ENCODE results near the gene NLRP9. TPM values are rescaled to one million over a fixed set of nuclear protein-coding genes. Genes with fewer than 3 reads are reported as not detected.

Gene NLRP9
- polyA plus RNA-seq, 12 donors = not detected

GRCh38 chr19:55704494-55705245 lies 33.5 kb downstream of the NLRP9 start:
- DNase-seq = no peak

DNA sequence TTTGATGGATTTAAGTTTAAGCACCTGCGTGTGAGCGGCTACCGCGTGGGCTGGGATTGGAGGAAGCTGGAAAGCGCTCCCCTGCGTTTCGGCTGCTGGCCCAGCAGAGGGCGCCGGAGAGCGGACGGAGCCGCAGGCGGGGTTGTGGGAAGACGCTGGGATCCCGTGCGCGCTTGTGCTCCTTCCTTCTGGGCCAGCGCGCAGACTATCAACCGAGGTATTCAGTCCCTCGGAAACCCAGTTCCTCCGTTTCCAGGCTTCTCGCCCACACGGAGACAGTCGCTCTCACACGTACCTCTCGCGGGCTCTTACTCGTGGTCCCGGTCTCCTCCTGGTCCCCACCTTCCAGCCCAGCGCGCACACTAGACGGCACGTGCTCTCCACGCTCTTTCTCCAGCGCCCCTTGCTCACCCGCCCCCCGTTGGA lies 34.4 kb downstream of the NLRP9 start:
- peak; percentile 35 for DNase-seq

DNA sequence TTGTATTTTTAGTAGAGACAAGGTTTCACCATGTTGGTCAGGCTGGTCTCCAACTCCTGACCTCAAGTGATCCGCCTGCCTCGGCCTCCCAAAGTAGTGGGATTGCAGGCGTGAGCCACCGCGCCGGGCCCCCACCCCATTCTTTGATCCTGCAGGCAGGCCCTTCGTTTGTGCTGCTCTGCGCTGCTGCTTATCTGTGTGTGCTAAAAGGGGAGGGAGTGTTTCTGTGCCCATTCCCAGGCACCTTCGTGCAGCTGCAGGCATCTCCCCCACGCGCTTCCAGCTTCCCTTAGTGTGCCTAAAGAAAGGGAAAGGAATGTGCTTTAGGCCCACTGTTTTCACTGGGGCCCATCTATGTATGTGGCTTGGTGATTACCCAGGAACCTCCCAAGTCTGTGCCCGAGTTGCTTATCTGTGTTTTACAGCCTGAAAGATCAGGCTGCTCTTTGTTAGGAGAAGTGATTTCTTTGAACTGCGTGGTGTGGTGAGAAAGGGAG lies 36.0 kb downstream of the NLRP9 start:
- DNase-seq = no peak

GRCh38 chr19:55700813-55701212 lies 37.4 kb downstream of the NLRP9 start:
- no peak for DNase-seq

- DNase-seq = no peak
These were observed 39.0 kb downstream of the NLRP9 start for GRCh38 chr19:55699221-55699620.

DNA sequence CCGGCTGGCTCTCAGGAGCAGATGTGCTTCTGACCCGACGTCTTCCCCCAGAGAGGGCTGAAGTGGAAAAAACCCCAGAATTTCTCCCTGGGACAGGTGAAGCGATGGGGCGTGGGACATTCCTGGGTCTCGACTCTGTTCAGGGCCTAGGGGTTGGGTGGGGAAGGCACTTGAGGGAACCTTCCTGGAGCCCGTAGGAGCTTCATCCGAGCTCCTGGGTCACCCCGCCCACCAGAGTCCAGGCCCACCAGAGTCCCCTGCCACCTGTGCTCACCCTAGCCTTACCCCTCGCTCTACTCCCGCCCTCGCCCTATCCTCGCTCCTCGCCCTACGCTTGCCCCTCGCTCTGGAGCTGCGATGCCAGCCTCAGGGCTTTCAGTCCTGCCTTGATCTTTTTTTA lies 39.9 kb downstream of the NLRP9 start:
- DNase-seq = no peak

DNA sequence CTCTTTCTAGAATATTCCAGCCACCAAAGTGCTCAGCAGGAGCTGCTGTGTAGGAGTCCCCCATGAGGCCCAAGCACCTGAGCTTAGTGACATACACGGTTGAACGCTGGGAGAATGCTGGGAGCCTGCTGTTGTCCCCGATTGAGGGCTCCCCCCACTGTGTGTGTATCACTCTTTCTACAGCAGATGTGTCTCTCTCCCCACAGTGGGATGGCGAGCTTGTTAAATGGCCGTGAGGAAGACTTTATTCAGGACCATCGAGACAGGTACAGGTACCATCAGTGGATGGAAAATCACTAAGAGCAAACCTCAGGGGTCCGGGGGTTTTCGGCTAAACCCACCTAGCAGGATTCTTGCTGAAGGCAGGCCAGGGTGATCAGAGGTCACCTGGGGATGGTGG lies 40.5 kb downstream of the NLRP9 start:
- DNase-seq = no peak

DNA sequence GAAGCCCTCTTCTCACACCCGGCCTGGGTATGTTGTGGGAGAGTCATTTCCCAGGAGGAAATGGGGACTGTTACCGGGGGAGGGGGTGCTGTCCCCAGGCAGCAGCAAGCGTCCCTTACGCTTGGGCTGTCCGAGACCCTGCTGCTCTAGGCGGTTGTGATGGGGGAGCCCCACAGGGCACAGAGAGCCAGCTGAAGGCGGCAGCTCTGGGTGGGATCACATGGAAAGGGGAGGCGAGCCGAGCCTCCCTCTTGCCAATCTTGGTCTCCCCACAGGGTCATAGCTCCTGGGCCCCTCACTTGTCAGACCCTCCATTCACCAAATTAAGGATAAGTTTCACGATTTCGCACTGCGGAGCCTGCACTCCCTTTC lies 41.1 kb downstream of the NLRP9 start:
- DNase-seq = no peak

DNA sequence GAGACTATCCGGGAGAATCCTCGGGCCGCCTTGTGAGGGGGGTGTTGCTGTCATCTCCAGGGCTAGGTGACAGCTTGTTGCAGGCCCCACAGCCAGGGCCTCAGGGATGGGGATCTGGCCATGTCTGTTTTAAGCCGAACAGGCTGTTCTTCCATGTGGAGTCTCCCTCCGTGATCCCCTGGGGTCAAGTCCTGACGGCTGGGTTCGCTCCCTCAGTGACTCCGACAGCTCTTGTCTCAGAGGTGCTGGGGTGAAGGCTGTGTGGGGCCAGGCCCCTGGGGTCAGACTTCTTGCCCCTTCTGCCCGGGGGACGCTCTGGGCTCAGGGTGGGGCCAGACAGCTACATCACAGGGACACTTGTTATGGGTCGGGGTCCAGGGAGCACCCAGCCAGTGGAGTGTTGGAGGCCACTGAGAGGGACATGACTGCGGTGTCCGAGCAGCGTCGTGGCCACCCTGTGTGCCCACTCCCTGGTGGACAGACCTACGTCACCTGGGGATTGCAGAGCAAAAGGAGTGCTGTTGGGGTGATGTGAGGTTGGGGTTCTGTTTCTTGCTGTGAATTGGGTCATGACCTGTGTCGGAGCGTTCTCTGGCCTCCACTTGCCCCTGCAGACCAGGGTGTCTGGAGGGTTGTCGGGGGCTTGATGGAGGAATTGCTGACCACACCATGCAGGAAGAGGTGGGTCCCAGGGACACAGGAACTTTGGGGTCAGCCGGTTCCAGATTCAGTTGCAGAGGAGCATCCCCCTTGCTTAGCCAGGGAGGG lies 41.7 kb downstream of the NLRP9 start:
- DNase-seq = no peak

- no peak for DNase-seq
These were observed 42.5 kb downstream of the NLRP9 start for GRCh38 chr19:55695511-55696290.

- DNase-seq = no peak
These were observed 43.3 kb downstream of the NLRP9 start for GRCh38 chr19:55694656-55695491.

- DNase-seq = no peak
These were observed 44.0 kb downstream of the NLRP9 start for GRCh38 chr19:55694241-55694655.

GRCh38 chr19:55693336-55693974 lies 44.7 kb downstream of the NLRP9 start:
- DNase-seq = no peak

- no peak for DNase-seq
These were observed 45.5 kb downstream of the NLRP9 start for GRCh38 chr19:55692681-55693081.

DNA sequence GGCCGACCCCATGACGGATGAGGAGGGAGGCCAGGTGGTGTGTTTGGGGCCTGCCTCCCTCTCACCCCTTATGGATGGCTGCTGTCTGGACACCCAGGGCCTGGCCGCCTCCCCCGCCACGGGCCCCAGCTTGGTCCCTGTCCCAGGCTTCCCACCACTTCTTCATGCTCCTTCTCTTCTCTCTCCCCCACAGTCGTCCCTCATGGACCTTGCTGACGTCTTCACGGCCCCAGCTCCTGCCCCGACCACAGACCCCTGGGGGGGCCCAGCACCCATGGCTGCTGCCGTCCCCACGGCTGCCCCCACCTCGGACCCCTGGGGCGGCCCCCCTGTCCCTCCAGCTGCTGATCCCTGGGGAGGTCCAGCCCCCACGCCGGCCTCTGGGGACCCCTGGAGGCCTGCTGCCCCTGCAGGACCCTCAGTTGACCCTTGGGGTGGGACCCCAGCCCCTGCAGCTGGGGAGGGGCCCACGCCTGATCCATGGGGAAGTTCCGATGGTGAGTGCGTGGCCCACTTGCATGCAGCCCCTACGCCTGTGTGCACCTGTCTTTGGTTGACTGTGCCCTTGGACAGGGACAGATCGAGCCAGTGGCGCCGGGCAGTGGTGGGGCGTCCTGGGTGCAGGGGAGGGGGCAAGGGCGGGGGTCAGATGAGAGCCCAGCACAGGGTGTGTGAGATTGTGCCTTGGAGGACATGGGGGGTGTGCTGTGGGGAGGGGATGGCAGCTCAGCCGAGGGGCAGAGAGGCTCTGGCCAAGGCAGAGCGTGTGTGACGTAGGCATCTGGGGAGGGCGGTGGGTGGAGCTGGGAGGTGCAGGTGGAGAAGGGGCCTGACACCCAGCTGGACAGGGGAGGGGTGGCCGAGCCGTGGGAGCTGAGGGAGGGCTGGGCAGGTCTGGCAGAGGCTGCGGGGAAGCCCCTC lies 46.4 kb downstream of the NLRP9 start:
- no peak for DNase-seq

GRCh38 chr19:55690769-55691545 lies 47.2 kb downstream of the NLRP9 start:
- DNase-seq = no peak

GRCh38 chr19:55690109-55690768 lies 48.0 kb downstream of the NLRP9 start:
- no peak for DNase-seq

GRCh38 chr19:55689411-55690108 lies 48.6 kb downstream of the NLRP9 start:
- DNase-seq = no peak
